KMS-11 (cell line): ENCODE results near the gene ACVR1.

Experiments used
- H2AFZ ChIP-seq: fragments of 200-600 bp; sonication (generic); 2 replicates; pipeline ENCODE4 v1.6.1; 2016; ENCODE audit warnings: antibody characterized with exemption, mixed run types, low read depth
- H3K27ac ChIP-seq: fragments of 200-600 bp; sonication (generic); 2 replicates; pipeline ENCODE4 v1.6.1; 2016; ENCODE audit warnings: mild to moderate bottlenecking, mixed run types
- H3K27me3 ChIP-seq: fragments of 200-600 bp; sonication (generic); 2 replicates; pipeline ENCODE4 v1.6.1; 2017; ENCODE audit warnings: mild to moderate bottlenecking, low read depth, mixed run types, moderate library complexity; ENCODE audit not compliant: insufficient read depth
- H3K36me3 ChIP-seq: fragments of 200-600 bp; sonication (generic); 2 replicates; pipeline ENCODE4 v1.6.1; 2017; ENCODE audit warnings: mild to moderate bottlenecking, mixed run types; ENCODE audit not compliant: insufficient read depth
- H3K4me1 ChIP-seq: fragments of 200-600 bp; sonication (generic); 2 replicates; pipeline ENCODE4 v1.6.1; 2016; ENCODE audit warnings: mild to moderate bottlenecking, low read depth, mixed run types; ENCODE audit not compliant: poor library complexity, severe bottlenecking
- H3K4me2 ChIP-seq: fragments of 200-600 bp; sonication (generic); 2 replicates; pipeline ENCODE4 v1.7.0; 2016; ENCODE audit warnings: mild to moderate bottlenecking, mixed run types
- H3K4me3 ChIP-seq: fragments of 200-600 bp; sonication (generic); IDR thresholded peaks from 2 replicates; pipeline ENCODE4 v1.6.1; 2017; ENCODE audit warnings: low read depth, low read length, mixed read lengths; ENCODE audit not compliant: insufficient read depth
- H3K79me2 ChIP-seq: fragments of 200-600 bp; sonication (generic); 2 replicates; pipeline ENCODE4 v1.6.1; 2016; ENCODE audit warnings: low read depth, mixed run types; ENCODE audit not compliant: insufficient read depth
- H3K9ac ChIP-seq: fragments of 200-600 bp; sonication (generic); 2 replicates; pipeline ENCODE4 v1.6.1; 2016; ENCODE audit warnings: mild to moderate bottlenecking, mixed run types
- H4K20me1 ChIP-seq: fragments of 200-600 bp; sonication (generic); 2 replicates; pipeline ENCODE4 v1.6.1; 2016; ENCODE audit warnings: mild to moderate bottlenecking, mixed run types; ENCODE audit not compliant: insufficient read depth
- CTCF ChIP-seq: fragments of 200-600 bp; sonication (generic); conservative IDR thresholded peaks from 2 replicates; pipeline ENCODE4 v1.6.1; 2017; ENCODE audit warnings: low read depth, mild to moderate bottlenecking, antibody characterized with exemption, low read length, moderate library complexity, mixed read lengths

The ACVR1 gene

GRCh38 chr2:157900203-157900602, 24.1 kb upstream of the ACVR1 start:
- TF ChIP-seq CTCF = no peak; the same call in 1 of the 2 replicates
- Histone ChIP-seq H3K4me2 (peak overlapping the region; percentile 74), H3K27me3 (no peaks in the 10 kb centered on the region), H3K79me2 (no peaks in the 10 kb centered on the region), H4K20me1 (no peaks in the 10 kb centered on the region), H3K4me1 (peaks cover 66% of the 10 kb centered on the region), H3K36me3 (no peaks in the 10 kb centered on the region), H3K9ac (peak overlapping the region; percentile 56; the same call in 1 of the 2 replicates), H2AFZ (peak overlapping the region; percentile 55), H3K4me3 (no peak overlapping the region), H3K27ac (peak overlapping the region; percentile 83)

GRCh38 chr2:157899125-157899839, 23.2 kb upstream of the ACVR1 start:
- Histone ChIP-seq H3K79me2 (no peaks in the 10 kb centered on the region), H4K20me1 (no peaks in the 10 kb centered on the region), H3K27ac (peak overlapping the region; percentile 83), H3K27me3 (no peaks in the 10 kb centered on the region), H3K4me3 (peak overlapping the region; percentile 65), H3K9ac (peak overlapping the region; percentile 56; the same call in 1 of the 2 replicates), H3K4me2 (peak overlapping the region; percentile 74), H3K36me3 (no peaks in the 10 kb centered on the region), H3K4me1 (peaks cover 75% of the 10 kb centered on the region), H2AFZ (peak overlapping the region; percentile 55)
- no peak for TF ChIP-seq CTCF

GRCh38 chr2:157898591-157898996, 22.5 kb upstream of the ACVR1 start:
- peak overlapping the region; percentile 74 for H3K4me2 ChIP-seq
- peak overlapping the region; percentile 56; the same call in 1 of the 2 replicates for H3K9ac ChIP-seq
- no peak for TF ChIP-seq CTCF
- H3K27me3 ChIP-seq = no peaks in the 10 kb centered on the region
- H2AFZ ChIP-seq = peak overlapping the region; percentile 55; the same call in 1 of the 2 replicates
- H4K20me1 ChIP-seq = no peaks in the 10 kb centered on the region
- H3K4me3 ChIP-seq = no peak overlapping the region
- no peaks in the 10 kb centered on the region for H3K36me3 ChIP-seq
- H3K79me2 ChIP-seq = no peaks in the 10 kb centered on the region
- H3K27ac ChIP-seq = peak overlapping the region; percentile 83
- peaks cover 82% of the 10 kb centered on the region for H3K4me1 ChIP-seq

GRCh38 chr2:157897106-157897971, 21.2 kb upstream of the ACVR1 start:
- TF ChIP-seq CTCF = no peak
- peak overlapping the region; percentile 83 for H3K27ac ChIP-seq
- H2AFZ ChIP-seq = peak overlapping the region; percentile 55
- peak overlapping the region; percentile 26 for H3K4me3 ChIP-seq
- H3K4me2 ChIP-seq = peak overlapping the region; percentile 74
- H3K4me1 ChIP-seq = peaks cover 94% of the 10 kb centered on the region
- H3K9ac ChIP-seq = peak overlapping the region; percentile 23; the same call in 1 of the 2 replicates
- no peaks in the 10 kb centered on the region for H4K20me1 ChIP-seq
- H3K27me3 ChIP-seq = no peaks in the 10 kb centered on the region
- H3K36me3 ChIP-seq = no peaks in the 10 kb centered on the region
- H3K79me2 ChIP-seq = no peaks in the 10 kb centered on the region
